ENCODE data around the gene ATP1B2. TPM values are rescaled to one million over a fixed set of nuclear protein-coding genes. Genes with fewer than 3 reads are reported as not detected.
"Not testable (repeated sequence)": the region's sequence is repeated elsewhere in the genome, so short reads cannot be mapped to it uniquely, and the experiment has no call there.

The ATP1B2 gene
- total RNA-seq (2014; rRNA removed; shearing (Covaris generic)) = 1.6 and 7.0 TPM in 2 replicates

- Histone ChIP-seq H3K27me3 (ENCODE audit: control insufficient read depth, insufficient read depth, low read length) (peaks cover 28% of the 10 kb centered on the region), H3K4me3 (ENCODE audit: insufficient read depth, low read depth, low read length) (peak within 1 kb of the TSS; percentile 60)
- DNase-seq = peak; percentile 99
Measured at GRCh38 chr17:7650509-7651096, at the start of gene ATP1B2. ATP1B2 (plus strand) TSS chr17:7650926; CDS start chr17:7651519, 593 bp downstream.

GRCh38 chr17:7606280-7606679 lies 44.4 kb upstream of the ATP1B2 start:
- Histone ChIP-seq H3K4me3 (ENCODE audit: insufficient read depth, low read depth, low read length) (no peak overlapping the region), H3K36me3 (replicated peaks; ENCODE audit: control insufficient read depth, insufficient read depth, low read length) (peaks cover 21% of the 10 kb centered on the region), H3K27me3 (ENCODE audit: control insufficient read depth, insufficient read depth, low read length) (no peaks in the 10 kb centered on the region)
- DNase-seq = no peak

More at GRCh38 chr17:7650509-7651096, at the start of gene ATP1B2:
- no peaks in the 10 kb centered on the region; the same call in 1 of the 2 replicates for H3K36me3 ChIP-seq (replicated peaks; ENCODE audit: control insufficient read depth, insufficient read depth, low read length)

GRCh38 chr17:7610641-7611040 lies 40.1 kb upstream of the ATP1B2 start:
- H3K27me3 ChIP-seq (ENCODE audit: control insufficient read depth, insufficient read depth, low read length) = no peaks in the 10 kb centered on the region; the same call in 1 of the 2 replicates
- DNase-seq = no peak
- H3K36me3 ChIP-seq (replicated peaks; ENCODE audit: control insufficient read depth, insufficient read depth, low read length) = peaks cover 4% of the 10 kb centered on the region; the same call in 1 of the 2 replicates
- no peak overlapping the region for H3K4me3 ChIP-seq (ENCODE audit: insufficient read depth, low read depth, low read length)

- no peak for DNase-seq
- H3K27me3 ChIP-seq (ENCODE audit: control insufficient read depth, insufficient read depth, low read length) = no peaks in the 10 kb centered on the region; the same call in 1 of the 2 replicates
- no peak overlapping the region for H3K4me3 ChIP-seq (ENCODE audit: insufficient read depth, low read depth, low read length)
- peaks cover 2% of the 10 kb centered on the region; the same call in 1 of the 2 replicates for H3K36me3 ChIP-seq (replicated peaks; ENCODE audit: control insufficient read depth, insufficient read depth, low read length)
Measured at GRCh38 chr17:7611635-7612293, 39.0 kb upstream of the ATP1B2 start.

GRCh38 chr17:7612294-7612640 lies 38.5 kb upstream of the ATP1B2 start:
- H3K36me3 ChIP-seq (replicated peaks; ENCODE audit: control insufficient read depth, insufficient read depth, low read length) = peaks cover 2% of the 10 kb centered on the region; the same call in 1 of the 2 replicates
- no peak overlapping the region for H3K4me3 ChIP-seq (ENCODE audit: insufficient read depth, low read depth, low read length)

GRCh38 chr17:7613769-7614424 lies 36.8 kb upstream of the ATP1B2 start:
- Histone ChIP-seq H3K27me3 (ENCODE audit: control insufficient read depth, insufficient read depth, low read length) (no peaks in the 10 kb centered on the region; the same call in 1 of the 2 replicates), H3K4me3 (ENCODE audit: insufficient read depth, low read depth, low read length) (peak overlapping the region; percentile 79), H3K36me3 (replicated peaks; ENCODE audit: control insufficient read depth, insufficient read depth, low read length) (peaks cover 2% of the 10 kb centered on the region; the same call in 1 of the 2 replicates)
- DNase-seq = no peak

More at GRCh38 chr17:7612294-7612640, 38.5 kb upstream of the ATP1B2 start:
- no peak for DNase-seq
- no peaks in the 10 kb centered on the region; the same call in 1 of the 2 replicates for H3K27me3 ChIP-seq (ENCODE audit: control insufficient read depth, insufficient read depth, low read length)

GRCh38 chr17:7614425-7615264 lies 36.1 kb upstream of the ATP1B2 start, which contains the start of gene FXR2:
FXR2 (minus strand) TSS chr17:7614897; CDS start chr17:7614532, 365 bp downstream.
- H3K4me3 ChIP-seq (ENCODE audit: insufficient read depth, low read depth, low read length) = peak within 1 kb of the TSS; percentile 79
- DNase-seq = peak; percentile 100
- no peaks in the 10 kb centered on the region; the same call in 1 of the 2 replicates for H3K27me3 ChIP-seq (ENCODE audit: control insufficient read depth, insufficient read depth, low read length)
- H3K36me3 ChIP-seq (replicated peaks; ENCODE audit: control insufficient read depth, insufficient read depth, low read length) = peaks cover 2% of the 10 kb centered on the region; the same call in 1 of the 2 replicates

GRCh38 chr17:7615265-7615747 lies 35.4 kb upstream of the ATP1B2 start:
- Histone ChIP-seq H3K36me3 (replicated peaks; ENCODE audit: control insufficient read depth, insufficient read depth, low read length) (peaks cover 2% of the 10 kb centered on the region; the same call in 1 of the 2 replicates), H3K27me3 (ENCODE audit: control insufficient read depth, insufficient read depth, low read length) (no peaks in the 10 kb centered on the region; the same call in 1 of the 2 replicates), H3K4me3 (ENCODE audit: insufficient read depth, low read depth, low read length) (peak overlapping the region; percentile 33; the same call in 1 of the 2 replicates)
- no peak for DNase-seq

GRCh38 chr17:7618608-7619007 lies 32.1 kb upstream of the ATP1B2 start:
- DNase-seq = no peak

GRCh38 chr17:7620835-7621234 lies 29.9 kb upstream of the ATP1B2 start:
- H3K36me3 ChIP-seq (replicated peaks; ENCODE audit: control insufficient read depth, insufficient read depth, low read length) = no peaks in the 10 kb centered on the region
- H3K4me3 ChIP-seq (ENCODE audit: insufficient read depth, low read depth, low read length) = no peak overlapping the region
- no peaks in the 10 kb centered on the region for H3K27me3 ChIP-seq (ENCODE audit: control insufficient read depth, insufficient read depth, low read length)
- DNase-seq = no peak

More at GRCh38 chr17:7618608-7619007, 32.1 kb upstream of the ATP1B2 start:
- Histone ChIP-seq H3K4me3 (ENCODE audit: insufficient read depth, low read depth, low read length) (no peak overlapping the region), H3K36me3 (replicated peaks; ENCODE audit: control insufficient read depth, insufficient read depth, low read length) (no peaks in the 10 kb centered on the region), H3K27me3 (ENCODE audit: control insufficient read depth, insufficient read depth, low read length) (no peaks in the 10 kb centered on the region; the same call in 1 of the 2 replicates)

- DNase-seq = no peak
- H3K27me3 ChIP-seq (ENCODE audit: control insufficient read depth, insufficient read depth, low read length) = no peaks in the 10 kb centered on the region
Measured at GRCh38 chr17:7623661-7624060, 27.1 kb upstream of the ATP1B2 start.

GRCh38 chr17:7625749-7626148 lies 25.0 kb upstream of the ATP1B2 start:
- H3K4me3 ChIP-seq (ENCODE audit: insufficient read depth, low read depth, low read length); H3K36me3 ChIP-seq (replicated peaks; ENCODE audit: control insufficient read depth, insufficient read depth, low read length); DNase-seq; H3K27me3 ChIP-seq (ENCODE audit: control insufficient read depth, insufficient read depth, low read length): not testable (repeated sequence)

More at GRCh38 chr17:7623661-7624060, 27.1 kb upstream of the ATP1B2 start:
- Histone ChIP-seq H3K36me3 (replicated peaks; ENCODE audit: control insufficient read depth, insufficient read depth, low read length) (peaks cover 4% of the 10 kb centered on the region), H3K4me3 (ENCODE audit: insufficient read depth, low read depth, low read length) (no peak overlapping the region)

- H3K36me3 ChIP-seq (replicated peaks; ENCODE audit: control insufficient read depth, insufficient read depth, low read length) = peaks cover 4% of the 10 kb centered on the region
- no peak for DNase-seq
- H3K4me3 ChIP-seq (ENCODE audit: insufficient read depth, low read depth, low read length) = no peak overlapping the region
- H3K27me3 ChIP-seq (ENCODE audit: control insufficient read depth, insufficient read depth, low read length) = no peaks in the 10 kb centered on the region
Measured at GRCh38 chr17:7626307-7626706, 24.4 kb upstream of the ATP1B2 start.

- Histone ChIP-seq H3K27me3 (ENCODE audit: control insufficient read depth, insufficient read depth, low read length) (no peaks in the 10 kb centered on the region), H3K4me3 (ENCODE audit: insufficient read depth, low read depth, low read length) (peak overlapping the region; percentile 83), H3K36me3 (replicated peaks; ENCODE audit: control insufficient read depth, insufficient read depth, low read length) (peaks cover 4% of the 10 kb centered on the region)
- no peak for DNase-seq
Measured at GRCh38 chr17:7626956-7627249, 23.8 kb upstream of the ATP1B2 start.
